GM20000 (cell line): ENCODE results near the gene PGBD4.

Experiments
- DNase-seq: peaks from one replicate; pipeline ENCODE4 v3.0.0; 2012; ENCODE audit warnings: low spot score
- TF ChIP-seq, protein P1 (sequence below): IDR thresholded peaks from 2 replicates; pipeline ENCODE4 v1.5.1; 2012; ENCODE audit warnings: mild to moderate bottlenecking, control low read depth; ENCODE audit errors: extremely low read depth, missing control alignments

PGBD4 gene

GRCh38 chr15:34101366-34102174, at the start of gene PGBD4, which contains the start of gene EMC7:
PGBD4 (plus strand) TSS chr15:34102083; CDS start chr15:34102532, 449 bp downstream.
EMC7 (minus strand) TSS chr15:34101862; CDS start chr15:34101839, 23 bp downstream.
- DNase-seq: peak; percentile 89
- TF ChIP-seq, protein P1, sequence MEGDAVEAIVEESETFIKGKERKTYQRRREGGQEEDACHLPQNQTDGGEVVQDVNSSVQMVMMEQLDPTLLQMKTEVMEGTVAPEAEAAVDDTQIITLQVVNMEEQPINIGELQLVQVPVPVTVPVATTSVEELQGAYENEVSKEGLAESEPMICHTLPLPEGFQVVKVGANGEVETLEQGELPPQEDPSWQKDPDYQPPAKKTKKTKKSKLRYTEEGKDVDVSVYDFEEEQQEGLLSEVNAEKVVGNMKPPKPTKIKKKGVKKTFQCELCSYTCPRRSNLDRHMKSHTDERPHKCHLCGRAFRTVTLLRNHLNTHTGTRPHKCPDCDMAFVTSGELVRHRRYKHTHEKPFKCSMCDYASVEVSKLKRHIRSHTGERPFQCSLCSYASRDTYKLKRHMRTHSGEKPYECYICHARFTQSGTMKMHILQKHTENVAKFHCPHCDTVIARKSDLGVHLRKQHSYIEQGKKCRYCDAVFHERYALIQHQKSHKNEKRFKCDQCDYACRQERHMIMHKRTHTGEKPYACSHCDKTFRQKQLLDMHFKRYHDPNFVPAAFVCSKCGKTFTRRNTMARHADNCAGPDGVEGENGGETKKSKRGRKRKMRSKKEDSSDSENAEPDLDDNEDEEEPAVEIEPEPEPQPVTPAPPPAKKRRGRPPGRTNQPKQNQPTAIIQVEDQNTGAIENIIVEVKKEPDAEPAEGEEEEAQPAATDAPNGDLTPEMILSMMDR: no peak

GRCh38 chr15:34054081-34054707, 47.7 kb upstream of the PGBD4 start:
- DNase-seq: no peak
- TF ChIP-seq, protein P1: no peak

- TF ChIP-seq, protein P1: no peak
- DNase-seq: no peak
Observed at GRCh38 chr15:34055868-34056595, 45.9 kb upstream of the PGBD4 start.

- DNase-seq: no peak
- TF ChIP-seq, protein P1: no peak
Observed at GRCh38 chr15:34056911-34057310, 45.0 kb upstream of the PGBD4 start.

GRCh38 chr15:34059476-34059875, 42.4 kb upstream of the PGBD4 start:
- DNase-seq: no peak
- TF ChIP-seq, protein P1: no peak

- DNase-seq: no peak
- TF ChIP-seq, protein P1: no peak
Observed at GRCh38 chr15:34059946-34060345, 41.9 kb upstream of the PGBD4 start.
